Testis (tissue), 2 donors: ENCODE data around the gene GRID1.

Experiments used
- CTCF ChIP-seq, 3 experiments: fragments of 450-650 bp in 2 of 3; fragments of 200-600 bp in 1 of 3; sonication (generic) in 1 of 3; IDR thresholded peaks; one replicate each; pipeline ENCODE4 v1.5.1; 2016 to 2019; ENCODE audit warnings: antibody characterized with exemption in 3 of 3, mild to moderate bottlenecking in 2 of 3, moderate library complexity in 1 of 3
- POLR2A ChIP-seq: fragments of 450-650 bp; IDR thresholded peaks from one replicate; pipeline ENCODE4 v1.6.1; 2017; ENCODE audit warnings: antibody characterized with exemption, mild to moderate bottlenecking, moderate library complexity

- no peak for TF ChIP-seq CTCF (IDR thresholded peaks at IDR 0.05)
- no peak for TF ChIP-seq POLR2A
Measured at GRCh38 chr10:86335257-86335656, 31.3 kb downstream of the GRID1 start.
